Large intestine (tissue), 3 donors: ENCODE results near the gene NLGN2. TPM values are rescaled to one million over a fixed set of nuclear protein-coding genes. Genes with fewer than 3 reads are reported as not detected.

ENCODE experiments used
- DNase-seq, 2 donors: peaks; one replicate each; pipeline versions ENCODE4 v3.0.0 to v3.0.0-alpha.2; 2013
- H3K27ac ChIP-seq: one replicate; pipeline ENCODE4 v1.5.1; 2013; ENCODE audit warnings: low read length
- H3K27me3 ChIP-seq: 2 replicates; pipeline ENCODE4 v1.6.1; 2013; ENCODE audit warnings: low read length; ENCODE audit not compliant: control insufficient read depth, insufficient read depth
- H3K36me3 ChIP-seq: 2 replicates; pipeline ENCODE4 v1.6.1; 2013; ENCODE audit warnings: low read length; ENCODE audit not compliant: control insufficient read depth, insufficient read depth
- H3K4me1 ChIP-seq: one replicate; pipeline ENCODE4 v1.6.1; 2013; ENCODE audit warnings: low read length; ENCODE audit not compliant: control insufficient read depth, insufficient read depth
- H3K4me3 ChIP-seq: one replicate; pipeline ENCODE4 v1.5.1; 2013; ENCODE audit warnings: low read length
- H3K9me3 ChIP-seq: one replicate; pipeline ENCODE4 v1.6.1; 2013; ENCODE audit warnings: mild to moderate bottlenecking, low read depth, low read length, moderate library complexity; ENCODE audit not compliant: control insufficient read depth
- WGBS: methylation state at CpG from one replicate; pipeline ENCODE4 v1.1.5; 2013; ENCODE audit warnings: low lambda C conversion rate; ENCODE audit not compliant: insufficient coverage; 5-methylcytosine and 5-hydroxymethylcytosine counted together
- polyA plus RNA-seq: library from polyadenylated mRNA; unstranded; fragments of 120-200 nt; gene quantifications from one replicate; pipeline ENCODE4 v1.2.1, GENCODE V29; 2013

NLGN2 gene
- polyA plus RNA-seq, 1 donor = 12.9 TPM

- Histone ChIP-seq H3K9me3 (no peaks in the 10 kb centered on the region), H3K27ac (no peak overlapping the region), H3K27me3 (peaks cover 35% of the 10 kb centered on the region), H3K36me3 (peaks cover 7% of the 10 kb centered on the region), H3K4me3 (no peak overlapping the region), H3K4me1 (no peaks in the 10 kb centered on the region)
- DNase-seq = no peak
- no CpG with 5 or more reads among the region's 8 CpGs for WGBS
Measured at GRCh38 chr17:7411427-7411750, 3.7 kb downstream of the NLGN2 start.

GRCh38 chr17:7413346-7413985 is 5.8 kb downstream of the NLGN2 start:
- Histone ChIP-seq H3K9me3 (no peaks in the 10 kb centered on the region), H3K36me3 (peaks cover 7% of the 10 kb centered on the region), H3K27me3 (peaks cover 21% of the 10 kb centered on the region), H3K27ac (no peak overlapping the region), H3K4me3 (no peak overlapping the region), H3K4me1 (no peaks in the 10 kb centered on the region)
- no peak for DNase-seq
- no CpG with 5 or more reads among the region's 6 CpGs for WGBS

GRCh38 chr17:7414837-7415236 is 7.2 kb downstream of the NLGN2 start:
- WGBS = no CpG with 5 or more reads among the region's 14 CpGs
- H3K27ac ChIP-seq = no peak overlapping the region
- no peak overlapping the region for H3K4me3 ChIP-seq
- no peak for DNase-seq
- peaks cover 3% of the 10 kb centered on the region for H3K36me3 ChIP-seq
- H3K4me1 ChIP-seq = no peaks in the 10 kb centered on the region
- H3K9me3 ChIP-seq = no peaks in the 10 kb centered on the region
- peaks cover 7% of the 10 kb centered on the region for H3K27me3 ChIP-seq

GRCh38 chr17:7415784-7416183 is 8.1 kb downstream of the NLGN2 start:
- no peak overlapping the region for H3K4me3 ChIP-seq
- no peaks in the 10 kb centered on the region for H3K9me3 ChIP-seq
- no peaks in the 10 kb centered on the region for H3K36me3 ChIP-seq
- peaks cover 2% of the 10 kb centered on the region for H3K27me3 ChIP-seq
- no peak for DNase-seq
- H3K4me1 ChIP-seq = no peaks in the 10 kb centered on the region
- H3K27ac ChIP-seq = no peak overlapping the region
- WGBS = no CpG with 5 or more reads among the region's 23 CpGs

GRCh38 chr17:7416323-7416722 is 8.7 kb downstream of the NLGN2 start:
- Histone ChIP-seq H3K4me3 (no peak overlapping the region), H3K27me3 (no peaks in the 10 kb centered on the region), H3K36me3 (no peaks in the 10 kb centered on the region), H3K4me1 (no peaks in the 10 kb centered on the region), H3K9me3 (peaks cover 2% of the 10 kb centered on the region), H3K27ac (no peak overlapping the region)
- 61% methylated on average over 2 of the region's 6 CpGs for WGBS
- DNase-seq = no peak

- H3K4me1 ChIP-seq = no peaks in the 10 kb centered on the region
- no peak overlapping the region for H3K4me3 ChIP-seq
- no peaks in the 10 kb centered on the region for H3K27me3 ChIP-seq
- H3K9me3 ChIP-seq = peaks cover 2% of the 10 kb centered on the region
- no peaks in the 10 kb centered on the region for H3K36me3 ChIP-seq
- WGBS = no CpG with 5 or more reads among the region's 54 CpGs
- no peak overlapping the region for H3K27ac ChIP-seq
- no peak for DNase-seq
Measured at GRCh38 chr17:7417056-7417655, 9.5 kb downstream of the NLGN2 start.

- Histone ChIP-seq H3K9me3 (peaks cover 2% of the 10 kb centered on the region), H3K4me3 (no peak overlapping the region), H3K36me3 (no peaks in the 10 kb centered on the region), H3K4me1 (no peaks in the 10 kb centered on the region), H3K27ac (no peak overlapping the region), H3K27me3 (no peaks in the 10 kb centered on the region)
- no CpG with 5 or more reads among the region's 18 CpGs for WGBS
- DNase-seq = no peak
Measured at GRCh38 chr17:7418472-7419152, 11.0 kb downstream of the NLGN2 start.

- no CpG with 5 or more reads among the region's 17 CpGs for WGBS
- no peaks in the 10 kb centered on the region for H3K27me3 ChIP-seq
- no peaks in the 10 kb centered on the region for H3K36me3 ChIP-seq
- H3K9me3 ChIP-seq = peaks cover 2% of the 10 kb centered on the region
- no peak within 1 kb of the TSS for H3K27ac ChIP-seq
- no peaks in the 10 kb centered on the region for H3K4me1 ChIP-seq
- DNase-seq = no peak
- H3K4me3 ChIP-seq = no peak within 1 kb of the TSS
Measured at GRCh38 chr17:7419819-7420610, 12.4 kb downstream of the NLGN2 start, which contains the start of gene SPEM1. Gene SPEM1 (plus strand): TSS chr17:7420324. CDS start chr17:7420385, 61 bp downstream.

GRCh38 chr17:7421186-7421585 is 13.5 kb downstream of the NLGN2 start:
- Histone ChIP-seq H3K36me3 (no peaks in the 10 kb centered on the region), H3K27ac (no peak overlapping the region), H3K27me3 (no peaks in the 10 kb centered on the region), H3K9me3 (peaks cover 2% of the 10 kb centered on the region), H3K4me1 (no peaks in the 10 kb centered on the region), H3K4me3 (no peak overlapping the region)
- no CpG with 5 or more reads among the region's 16 CpGs for WGBS
- no peak for DNase-seq

GRCh38 chr17:7423679-7424078 is 16.0 kb downstream of the NLGN2 start:
- H3K27me3 ChIP-seq = no peaks in the 10 kb centered on the region
- H3K9me3 ChIP-seq = peaks cover 2% of the 10 kb centered on the region
- WGBS = no CpG with 5 or more reads among the region's 4 CpGs
- H3K4me1 ChIP-seq = no peaks in the 10 kb centered on the region
- no peak for DNase-seq
- H3K4me3 ChIP-seq = no peak overlapping the region
- no peak overlapping the region for H3K27ac ChIP-seq
- no peaks in the 10 kb centered on the region for H3K36me3 ChIP-seq
